GM18502 (cell line): ENCODE results near the gene SCGB1A1.
"Not testable (repeated sequence)": the region's sequence is repeated elsewhere in the genome, so short reads cannot be mapped to it uniquely, and the experiment has no call there.

Experiments used
- ATAC-seq: cut with Tn5 transposase; IDR thresholded peaks from one replicate; pipeline ENCODE4 v1.9.1; 2021; ENCODE audit warnings: mild to moderate bottlenecking; ENCODE audit not compliant: unreplicated experiment, poor library complexity

The SCGB1A1 gene

GRCh38 chr11:62444835-62445234 is 26.0 kb downstream of the SCGB1A1 start:
- no peak for ATAC-seq

GRCh38 chr11:62445314-62445740 is 26.5 kb downstream of the SCGB1A1 start:
- ATAC-seq: no peak

GRCh38 chr11:62446091-62446490 is 27.3 kb downstream of the SCGB1A1 start:
- ATAC-seq: no peak

- no peak for ATAC-seq
Observed at GRCh38 chr11:62449451-62449851, 30.6 kb downstream of the SCGB1A1 start.

- ATAC-seq: not testable (repeated sequence)
Observed at GRCh38 chr11:62449912-62450311, 31.1 kb downstream of the SCGB1A1 start.

GRCh38 chr11:62450543-62451240 is 31.9 kb downstream of the SCGB1A1 start:
- ATAC-seq: no peak

GRCh38 chr11:62451241-62451621 is 32.4 kb downstream of the SCGB1A1 start:
- ATAC-seq: no peak

- no peak for ATAC-seq
Observed at GRCh38 chr11:62452261-62452660, 33.4 kb downstream of the SCGB1A1 start.

- no peak for ATAC-seq
Observed at GRCh38 chr11:62452839-62453468, 34.1 kb downstream of the SCGB1A1 start.

GRCh38 chr11:62456630-62457029 is 37.8 kb downstream of the SCGB1A1 start:
- no peak for ATAC-seq

- ATAC-seq: no peak
Observed at GRCh38 chr11:62457478-62457877, 38.6 kb downstream of the SCGB1A1 start.

GRCh38 chr11:62458212-62459002 is 39.6 kb downstream of the SCGB1A1 start:
- no peak for ATAC-seq

GRCh38 chr11:62459080-62459479 is 40.2 kb downstream of the SCGB1A1 start:
- ATAC-seq: no peak

GRCh38 chr11:62461740-62462507 is 43.1 kb downstream of the SCGB1A1 start:
- no peak for ATAC-seq

- ATAC-seq: no peak
Observed at GRCh38 chr11:62462508-62462892, 43.7 kb downstream of the SCGB1A1 start.

- ATAC-seq: no peak
Observed at GRCh38 chr11:62463121-62463542, 44.3 kb downstream of the SCGB1A1 start.

- no peak for ATAC-seq
Observed at GRCh38 chr11:62464655-62465054, 45.8 kb downstream of the SCGB1A1 start.

GRCh38 chr11:62466444-62466843 is 47.6 kb downstream of the SCGB1A1 start:
- ATAC-seq: no peak

GRCh38 chr11:62468577-62468976 is 49.7 kb downstream of the SCGB1A1 start:
- no peak for ATAC-seq

GRCh38 chr11:62471603-62472002 is 52.8 kb downstream of the SCGB1A1 start:
- ATAC-seq: no peak
